Liver (tissue), 9 donors: Measurements from ENCODE around the gene SELENOP. TPM values are rescaled to one million over a fixed set of nuclear protein-coding genes. Genes with fewer than 3 reads are reported as not detected.

Experiments
- DNase-seq: peaks from one replicate; pipeline ENCODE4 v3.0.0-alpha.2; 2017; ENCODE audit warnings: low spot score
- H3K27ac ChIP-seq, 2 donors: one replicate each; pipeline ENCODE4 v1.7.0; 2013; ENCODE audit warnings: inconsistent platforms in 2 of 2, low read length in 2 of 2, control low read depth in 1 of 2, low read depth in 1 of 2, mild to moderate bottlenecking in 1 of 2
- H3K27me3 ChIP-seq, 4 donors: one replicate each; pipeline versions ENCODE4 v1.6.1 to v1.7.0; 2013; ENCODE audit warnings: low read length in 3 of 4, inconsistent platforms in 1 of 4, mild to moderate bottlenecking in 1 of 4, moderate library complexity in 1 of 4; ENCODE audit not compliant: control insufficient read depth in 4 of 4, insufficient read depth in 4 of 4
- H3K36me3 ChIP-seq, 4 donors: one replicate each; pipeline versions ENCODE4 v1.6.1 to v1.7.0; 2013; ENCODE audit warnings: low read length in 3 of 4, mild to moderate bottlenecking in 3 of 4, low read depth in 1 of 4, moderate library complexity in 1 of 4; ENCODE audit not compliant: control insufficient read depth in 4 of 4, insufficient read depth in 3 of 4
- H3K4me1 ChIP-seq, 4 donors: one replicate each; pipeline versions ENCODE4 v1.6.1 to v1.7.0; 2013; ENCODE audit warnings: low read length in 3 of 4, mild to moderate bottlenecking in 3 of 4, moderate library complexity in 1 of 4; ENCODE audit not compliant: control insufficient read depth in 4 of 4, insufficient read depth in 4 of 4
- H3K4me3 ChIP-seq, 3 donors: one replicate each; pipeline versions ENCODE4 v1.6.1 to v1.7.0; 2013; ENCODE audit warnings: low read length in 3 of 3, control low read depth in 1 of 3, low read depth in 1 of 3, mild to moderate bottlenecking in 1 of 3
- H3K9ac ChIP-seq, 2 donors: one replicate each; pipeline ENCODE4 v1.7.0; 2013; ENCODE audit warnings: low read length in 2 of 2, mild to moderate bottlenecking in 2 of 2, moderate library complexity in 2 of 2, control low read depth in 1 of 2, low read depth in 1 of 2
- H3K9me3 ChIP-seq, 4 donors: one replicate each; pipeline versions ENCODE4 v1.6.1 to v1.7.0; 2013; ENCODE audit warnings: low read length in 3 of 4; ENCODE audit not compliant: control insufficient read depth in 4 of 4
- ATF3 ChIP-seq: IDR thresholded peaks from 2 replicates; pipeline ENCODE4 v1.6.1; 2016; ENCODE audit warnings: antibody characterized with exemption
- CTCF ChIP-seq: fragments of 150-350 bp; IDR thresholded peaks from 2 replicates; pipeline ENCODE4 v1.5.1; 2017; ENCODE audit warnings: improper control_type of control experiment, low read depth, low read length; ENCODE audit not compliant: missing input control
- EGR1 ChIP-seq, 2 donors: IDR thresholded peaks; 2 replicates each; pipeline ENCODE4 v1.6.1; 2016 to 2018; ENCODE audit warnings: antibody characterized with exemption in 2 of 2, low read depth in 2 of 2
- FOXA1 ChIP-seq: IDR thresholded peaks from 2 replicates; pipeline ENCODE4 v1.6.1; 2016; ENCODE audit warnings: antibody characterized with exemption
- FOXA2 ChIP-seq: IDR thresholded peaks from 2 replicates; pipeline ENCODE4 v1.6.1; 2016; ENCODE audit warnings: antibody characterized with exemption
- GABPA ChIP-seq, 2 donors: IDR thresholded peaks in 1 of 2; conservative IDR thresholded peaks in 1 of 2; 2 replicates each; pipeline ENCODE4 v1.6.1; 2016; ENCODE audit warnings: antibody characterized with exemption in 2 of 2, mild to moderate bottlenecking in 1 of 2, moderate library complexity in 1 of 2
- HNF4A ChIP-seq, 2 donors: conservative IDR thresholded peaks; 2 replicates each; pipeline ENCODE4 v1.6.1; 2016; ENCODE audit warnings: antibody characterized with exemption in 2 of 2, mild to moderate bottlenecking in 2 of 2
- HNF4G ChIP-seq: IDR thresholded peaks from 2 replicates; pipeline ENCODE4 v1.6.1; 2016; ENCODE audit warnings: antibody characterized with exemption
- JUND ChIP-seq, 2 donors: IDR thresholded peaks; 2 replicates each; pipeline ENCODE4 v1.6.1; 2016; ENCODE audit warnings: antibody characterized with exemption in 2 of 2
- MAX ChIP-seq: IDR thresholded peaks from 2 replicates; pipeline ENCODE4 v1.6.1; 2016; ENCODE audit warnings: antibody characterized with exemption
- NR2F2 ChIP-seq: IDR thresholded peaks from 2 replicates; pipeline ENCODE4 v1.6.1; 2016; ENCODE audit warnings: antibody characterized with exemption
- RAD21 ChIP-seq, 2 donors: IDR thresholded peaks; 2 replicates each; pipeline ENCODE4 v1.6.1; 2016; ENCODE audit warnings: antibody characterized with exemption in 2 of 2, mild to moderate bottlenecking in 2 of 2
- REST ChIP-seq: IDR thresholded peaks from 2 replicates; pipeline ENCODE4 v1.6.1; 2016; ENCODE audit warnings: antibody characterized with exemption, mild to moderate bottlenecking
- RXRA ChIP-seq, 2 donors: IDR thresholded peaks; 2 replicates each; pipeline ENCODE4 v1.6.1; 2017 to 2018; ENCODE audit warnings: antibody characterized with exemption in 2 of 2, mild to moderate bottlenecking in 1 of 2
- SP1 ChIP-seq: IDR thresholded peaks from 2 replicates; pipeline ENCODE4 v1.6.1; 2018; ENCODE audit warnings: antibody characterized with exemption, mild to moderate bottlenecking
- TAF1 ChIP-seq: conservative IDR thresholded peaks from 2 replicates; pipeline ENCODE4 v1.6.1; 2016; ENCODE audit warnings: antibody characterized with exemption, mild to moderate bottlenecking
- YY1 ChIP-seq: IDR thresholded peaks from 2 replicates; pipeline ENCODE4 v1.6.1; 2016; ENCODE audit warnings: antibody characterized with exemption, mild to moderate bottlenecking
- WGBS: extraction: QIAGEN DNeasy Blood & Tissue Kit; methylation state at CpG from one replicate; pipeline ENCODE4 v1.1.7; 2013; 5-methylcytosine and 5-hydroxymethylcytosine counted together
- polyA plus RNA-seq, 2 donors: library from polyadenylated mRNA; stranded (reverse) in 1 of 2; unstranded in 1 of 2; fragments of 200-250 nt in 1 of 2; fragments of >200 nt in 1 of 2; fragmentation: Nextera tagmentation in 1 of 2; extraction: Ambion mirVana in 1 of 2; gene quantifications; one replicate each; pipeline versions ENCODE4 v1.2.1 to v1.2.3, GENCODE V29; 2013 to 2015
- total RNA-seq, 2 donors: library from RNA; depleted of rRNA; stranded (reverse); fragments of >200 nt; gene quantifications; one replicate each; pipeline ENCODE4 v1.2.3, GENCODE V29; 2014
- TF ChIP-seq, protein P1 (sequence below): IDR thresholded peaks from 2 replicates; pipeline ENCODE4 v1.6.1; 2016; ENCODE audit warnings: antibody characterized with exemption
- donor health status: healthy.
- donor health status: healthy.
- donor health status: healthy.
- donor health status: healthy.
- donor health status: healthy.

Gene SELENOP
- total and polyA plus RNA-seq, 4 donors = 880 to 1,788 (median 1,360) TPM

DNA sequence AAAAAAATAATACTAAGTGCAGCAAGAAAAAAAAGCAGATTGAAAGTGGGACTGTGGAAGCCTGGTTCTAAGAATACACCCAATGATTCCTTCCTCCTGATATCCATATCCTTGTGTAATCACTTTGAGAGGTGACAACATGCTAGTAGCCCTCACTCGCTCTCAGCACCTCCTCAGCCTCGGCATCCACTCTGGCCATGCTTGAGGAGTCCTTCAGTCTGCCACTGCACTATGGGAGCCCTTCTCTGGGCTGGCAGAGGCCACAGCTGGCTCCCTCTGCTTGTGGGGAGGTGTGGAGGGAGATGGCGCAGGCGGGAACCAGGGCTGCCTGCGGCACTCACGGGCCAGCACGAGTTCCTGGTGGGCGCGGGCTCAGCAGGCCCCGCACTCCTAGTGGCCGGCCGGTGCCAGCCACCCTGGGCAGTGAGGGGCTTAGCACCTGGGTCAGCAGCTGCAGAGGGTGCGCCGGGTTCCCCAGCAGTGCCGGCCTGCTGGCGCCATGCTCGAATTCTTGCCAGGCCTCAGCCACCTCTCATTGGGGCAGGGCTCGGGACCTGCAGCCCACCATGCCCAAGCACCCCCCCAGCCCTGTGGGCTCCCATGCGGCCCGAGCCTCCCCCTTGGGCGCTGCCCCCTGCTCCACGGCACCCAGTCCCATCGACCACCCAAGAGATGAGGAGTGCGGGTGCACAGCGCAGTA is 24.5 kb upstream of the SELENOP start:
- no peaks in the 10 kb centered on the region for H3K36me3 ChIP-seq
- no peak overlapping the region for H3K4me3 ChIP-seq
- DNase-seq = no peak
- no peaks in the 10 kb centered on the region for H3K27me3 ChIP-seq
- no peaks in the 10 kb centered on the region for H3K9me3 ChIP-seq
- H3K4me1 ChIP-seq = peaks cover 9 to 26% (median 18%) of the 10 kb centered on the region in 4 donors
- TF ChIP-seq GABPA (IDR thresholded peaks at IDR 0.05 in 1 of 2, conservative IDR thresholded peaks at IDR 0.05 in 1 of 2) (no peak), TAF1 (no peak), CTCF (no peak), ATF3 (no peak), REST (no peak), FOXA1 (no peak), JUND (IDR thresholded peaks at IDR 0.05) (no peak), HNF4A (conservative IDR thresholded peaks at IDR 0.05) (no peak), RAD21 (IDR thresholded peaks at IDR 0.05) (no peak), YY1 (no peak), MAX (no peak), HNF4G (no peak), NR2F2 (no peak), SP1 (no peak), EGR1 (IDR thresholded peaks at IDR 0.05; ENCODE audit: low read depth in 2 of 2) (no peak), RXRA (IDR thresholded peaks at IDR 0.05) (no peak), FOXA2 (no peak)
- TF ChIP-seq, protein P1, sequence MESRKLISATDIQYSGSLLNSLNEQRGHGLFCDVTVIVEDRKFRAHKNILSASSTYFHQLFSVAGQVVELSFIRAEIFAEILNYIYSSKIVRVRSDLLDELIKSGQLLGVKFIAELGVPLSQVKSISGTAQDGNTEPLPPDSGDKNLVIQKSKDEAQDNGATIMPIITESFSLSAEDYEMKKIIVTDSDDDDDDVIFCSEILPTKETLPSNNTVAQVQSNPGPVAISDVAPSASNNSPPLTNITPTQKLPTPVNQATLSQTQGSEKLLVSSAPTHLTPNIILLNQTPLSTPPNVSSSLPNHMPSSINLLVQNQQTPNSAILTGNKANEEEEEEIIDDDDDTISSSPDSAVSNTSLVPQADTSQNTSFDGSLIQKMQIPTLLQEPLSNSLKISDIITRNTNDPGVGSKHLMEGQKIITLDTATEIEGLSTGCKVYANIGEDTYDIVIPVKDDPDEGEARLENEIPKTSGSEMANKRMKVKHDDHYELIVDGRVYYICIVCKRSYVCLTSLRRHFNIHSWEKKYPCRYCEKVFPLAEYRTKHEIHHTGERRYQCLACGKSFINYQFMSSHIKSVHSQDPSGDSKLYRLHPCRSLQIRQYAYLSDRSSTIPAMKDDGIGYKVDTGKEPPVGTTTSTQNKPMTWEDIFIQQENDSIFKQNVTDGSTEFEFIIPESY = no peak
- WGBS = 97% methylated on average over 25 of the region's 25 CpGs
- H3K9ac ChIP-seq = no peak overlapping the region
- H3K27ac ChIP-seq = no peak overlapping the region
